HG03571 (cell line): Measurements from ENCODE around the gene ZNF691.

Experiments used
- ATAC-seq: cut with Tn5 transposase; IDR thresholded peaks from one replicate; pipeline ENCODE4 v1.9.1; 2021; ENCODE audit not compliant: unreplicated experiment

Gene ZNF691

GRCh38 chr1:42832641-42833240, 13.7 kb upstream of the ZNF691 start:
- ATAC-seq = no peak

DNA sequence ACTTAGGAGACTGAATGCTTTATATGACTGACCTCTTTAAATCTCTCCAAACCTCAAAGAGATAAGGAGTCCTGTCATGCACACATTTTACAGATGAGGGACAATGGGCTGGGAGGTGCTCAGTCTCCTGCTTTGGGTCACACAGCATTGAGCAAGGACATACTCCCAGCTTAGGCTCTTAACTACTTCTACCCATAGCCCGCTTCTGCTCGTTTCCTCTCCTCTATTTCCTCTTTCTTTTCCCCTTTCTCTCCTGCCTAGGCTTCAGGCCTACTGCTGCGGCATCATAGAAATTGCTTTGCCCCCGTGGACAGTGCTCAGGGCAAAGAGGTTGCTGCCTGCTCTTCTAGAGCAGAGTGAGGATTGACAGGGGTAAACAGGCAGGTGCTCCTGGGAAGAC, 12.4 kb upstream of the ZNF691 start:
- no peak for ATAC-seq

DNA sequence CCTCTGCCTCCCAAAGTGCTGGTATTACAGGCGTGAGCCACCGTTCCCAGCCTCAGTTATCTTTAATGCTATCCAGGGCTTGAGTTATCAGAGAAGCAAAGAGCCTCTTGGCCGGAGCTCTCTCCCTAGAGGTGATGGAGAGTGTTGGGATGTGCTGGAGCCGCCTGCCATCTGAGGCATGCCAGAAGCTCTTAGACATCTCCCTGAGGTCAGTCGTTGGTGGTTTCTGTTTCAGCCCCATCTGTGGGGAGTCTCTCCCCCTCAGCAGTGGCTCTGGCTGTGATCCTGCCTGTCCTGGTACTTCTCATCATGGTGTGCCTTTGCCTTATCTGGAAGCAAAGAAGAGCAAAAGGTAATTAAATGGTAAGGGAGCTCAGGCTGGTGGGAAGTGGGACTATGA, 11.6 kb upstream of the ZNF691 start:
- no peak for ATAC-seq

- ATAC-seq = no peak
These were observed 11.0 kb upstream of the ZNF691 start for GRCh38 chr1:42835422-42835821.

- no peak for ATAC-seq
These were observed 8.7 kb upstream of the ZNF691 start for GRCh38 chr1:42837709-42838108.

DNA sequence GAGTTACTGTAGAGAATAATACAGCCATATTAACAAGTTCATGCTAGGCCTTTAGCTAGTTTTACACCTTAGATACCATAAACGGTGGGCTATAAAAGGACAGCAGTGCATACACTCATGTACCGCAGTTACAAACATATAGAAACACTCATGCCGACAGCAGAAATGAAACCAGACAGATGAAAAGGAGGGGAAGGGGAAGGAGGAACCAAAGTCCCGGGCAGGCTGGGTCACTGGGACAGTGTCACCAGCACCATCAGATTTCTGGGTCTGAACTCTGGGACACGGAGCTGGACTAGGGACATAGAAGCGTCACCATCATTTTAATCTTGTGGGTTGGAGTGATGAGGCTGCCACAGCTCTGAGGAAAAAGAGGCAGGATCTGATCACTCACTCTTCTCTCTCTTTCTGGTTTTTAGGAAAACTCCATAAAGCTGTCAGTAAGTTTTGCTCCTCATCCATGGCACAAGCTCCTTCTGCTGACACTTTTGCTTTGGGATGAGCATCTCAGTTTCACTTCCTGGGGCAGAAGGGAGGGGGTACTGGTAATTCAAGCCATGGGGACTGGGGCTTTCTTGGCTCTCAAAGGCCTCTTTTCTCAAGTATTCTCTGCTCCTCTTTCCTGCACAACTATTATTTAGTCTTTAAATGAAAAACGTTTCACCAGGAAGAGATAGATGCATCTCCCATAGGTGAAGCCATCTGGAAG, 7.8 kb upstream of the ZNF691 start:
- no peak for ATAC-seq

DNA sequence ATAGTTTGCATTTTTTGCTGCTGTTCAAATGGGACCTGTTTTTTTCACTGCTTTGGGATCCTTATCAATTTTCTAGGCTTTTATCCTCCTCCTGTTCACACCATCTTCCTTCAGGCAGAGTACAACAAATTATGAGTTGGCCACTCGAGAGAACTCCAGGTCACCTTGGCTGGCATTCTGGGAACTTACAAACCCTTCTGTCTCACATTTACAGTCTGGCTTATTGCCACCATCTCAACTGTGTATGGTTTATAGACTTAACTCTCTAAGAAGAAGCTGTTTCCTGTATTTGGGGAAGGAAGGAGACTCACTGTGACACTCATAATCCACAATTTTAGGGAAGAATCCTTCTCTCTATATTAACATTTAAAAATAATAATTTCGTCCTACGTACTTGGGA, 5.4 kb upstream of the ZNF691 start:
- no peak for ATAC-seq

- no peak for ATAC-seq
These were observed 4.8 kb upstream of the ZNF691 start for GRCh38 chr1:42841440-42842147.

- ATAC-seq = no peak
These were observed 1.7 kb upstream of the ZNF691 start for GRCh38 chr1:42844592-42845140.

DNA sequence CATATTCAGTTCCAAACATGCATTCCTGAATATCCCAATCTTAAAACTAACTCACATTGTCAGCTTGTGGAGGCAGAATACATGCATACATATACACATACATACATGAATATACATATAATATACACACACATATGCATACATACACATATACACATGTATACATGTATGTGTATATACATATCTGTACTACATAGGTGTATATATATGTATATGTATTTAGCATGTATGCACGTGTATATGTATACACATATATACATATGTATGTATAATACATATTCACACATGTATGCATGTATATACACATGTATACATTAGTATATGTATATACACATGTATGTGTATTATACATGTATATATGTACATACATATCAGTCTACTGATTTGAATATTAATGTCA, 1.2 kb upstream of the ZNF691 start:
- ATAC-seq = no peak

- no peak for ATAC-seq
These were observed 552 bp upstream of the ZNF691 start for GRCh38 chr1:42845866-42846256.

DNA sequence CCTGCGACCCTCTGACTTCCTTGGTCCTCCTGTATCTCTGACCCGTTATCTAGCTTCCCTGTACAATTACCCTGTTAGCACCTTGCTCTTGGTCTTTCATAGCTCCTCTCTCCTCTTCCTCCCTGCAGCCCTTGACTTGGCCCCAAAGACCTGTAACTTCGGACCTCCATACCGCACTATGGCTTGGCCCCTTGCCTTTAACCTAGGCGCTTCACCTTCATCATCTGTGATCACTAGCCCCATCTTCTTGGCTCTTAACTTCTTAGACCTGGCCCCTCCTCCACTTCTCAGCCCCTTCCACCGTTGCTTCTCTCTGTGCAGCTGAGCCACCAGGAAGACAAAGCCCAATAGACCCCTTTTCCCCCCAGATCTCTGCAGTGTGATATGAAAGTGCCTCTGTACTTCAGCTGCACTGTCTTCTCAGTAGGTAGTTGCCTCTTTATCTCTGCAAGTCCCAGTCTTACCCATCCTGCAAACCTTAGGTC, 740 bp downstream of the ZNF691 start:
- ATAC-seq = no peak

DNA sequence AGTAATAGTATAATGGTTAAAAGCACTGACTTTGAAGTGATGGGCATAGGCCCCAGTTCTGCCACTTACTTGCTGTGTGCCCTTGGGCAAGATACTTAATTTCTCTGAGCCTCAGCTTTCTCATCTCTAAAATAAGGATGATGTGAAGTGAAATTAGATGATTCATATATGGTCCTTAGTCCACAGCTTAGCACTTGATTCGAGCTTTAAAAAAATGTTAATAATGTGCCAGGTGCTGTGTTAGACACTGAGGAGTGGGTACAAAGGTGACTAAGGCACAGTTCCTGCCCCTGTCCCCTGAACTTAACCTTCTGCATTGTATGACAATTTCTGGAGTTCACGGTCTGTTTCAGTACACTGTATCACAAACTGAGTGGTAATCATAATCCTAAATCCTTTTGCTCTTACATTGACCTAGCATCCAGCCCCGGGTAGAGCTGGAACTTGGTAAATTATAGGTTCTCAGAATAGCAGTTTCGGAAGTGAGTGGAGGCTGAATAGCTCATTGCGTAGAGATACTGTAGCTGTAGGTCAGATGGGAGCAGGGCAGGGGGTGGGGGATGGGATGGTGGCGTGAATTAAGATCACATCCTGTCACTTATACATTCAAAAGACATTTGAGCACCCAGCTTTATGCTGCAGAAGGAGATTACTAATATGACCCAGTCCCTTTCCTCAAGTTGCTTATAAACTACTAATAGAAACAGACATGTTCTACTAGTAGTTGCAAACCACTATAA, 1.5 kb downstream of the ZNF691 start:
- no peak for ATAC-seq

DNA sequence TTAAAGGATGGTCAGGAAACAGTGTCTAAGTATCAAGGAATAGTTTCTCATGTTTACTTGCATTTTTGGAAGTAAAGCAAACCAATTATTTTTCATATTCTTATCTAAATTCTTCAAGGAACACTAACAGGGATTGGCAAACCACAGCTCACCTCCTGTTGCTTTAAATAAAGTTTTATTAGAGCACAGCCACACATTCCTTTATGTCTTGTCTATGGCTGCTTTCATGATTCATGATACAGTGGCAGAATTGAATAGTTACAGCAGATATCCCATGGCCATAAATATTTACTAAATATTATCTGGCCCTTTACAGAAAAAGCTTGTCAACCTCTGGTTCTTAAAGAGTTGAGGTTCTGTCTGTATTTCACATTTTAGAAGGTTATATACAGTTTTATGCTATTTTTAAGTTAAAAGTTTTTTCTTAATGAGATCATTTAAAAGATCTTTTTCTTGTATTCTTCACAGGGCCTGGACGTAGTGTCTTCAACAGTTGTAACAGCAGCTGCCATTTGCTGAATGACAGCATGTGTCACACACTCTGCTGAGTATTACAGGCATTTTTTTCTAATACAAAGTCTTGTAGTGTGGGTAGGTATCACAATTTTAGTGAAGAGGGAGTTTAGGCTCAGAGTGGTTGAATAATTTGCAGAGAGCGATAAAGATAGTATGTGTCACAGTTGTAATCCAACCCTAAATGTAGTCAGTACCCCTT, 2.6 kb downstream of the ZNF691 start:
- ATAC-seq = no peak

DNA sequence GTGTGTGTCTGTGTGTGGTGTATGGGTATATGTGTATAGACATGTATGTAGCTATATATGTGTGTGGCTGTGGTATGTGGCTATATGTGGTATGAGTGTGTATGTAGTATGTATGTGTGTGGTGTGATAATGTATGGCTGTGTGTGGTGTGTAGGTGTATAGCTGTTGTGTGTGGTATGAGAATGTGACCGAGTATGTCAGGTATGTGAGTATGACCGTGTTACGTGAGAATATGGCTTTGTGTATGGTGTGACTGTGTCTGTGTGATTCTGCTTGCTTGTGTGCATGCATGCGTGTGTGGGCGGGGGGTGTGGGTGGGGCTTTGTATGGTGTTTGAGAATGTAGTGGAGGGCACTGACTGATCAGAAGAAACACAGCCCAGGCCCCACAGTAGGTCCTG, 3.5 kb downstream of the ZNF691 start:
- ATAC-seq = no peak

- ATAC-seq = no peak
These were observed 5.0 kb downstream of the ZNF691 start for GRCh38 chr1:42851420-42851819.

GRCh38 chr1:42851960-42852607, 5.7 kb downstream of the ZNF691 start:
- ATAC-seq = no peak

DNA sequence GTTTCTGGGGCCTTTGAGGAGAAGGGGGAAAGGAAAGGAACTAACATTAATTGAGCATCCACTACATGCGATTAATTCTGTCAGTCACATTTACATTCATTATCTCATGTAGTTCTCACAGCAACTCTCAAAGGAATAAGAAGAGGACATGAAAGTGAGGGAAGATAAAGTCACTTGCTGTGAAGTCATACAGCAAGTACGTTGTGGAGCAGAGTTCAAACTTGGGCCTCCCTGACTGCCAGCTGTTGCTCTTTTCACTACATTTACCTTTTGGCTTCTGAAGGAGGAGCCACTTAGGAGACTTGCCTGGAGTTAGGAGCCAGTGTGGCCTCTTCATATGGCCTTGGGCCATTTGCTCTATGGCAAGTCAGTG, 6.2 kb downstream of the ZNF691 start:
- ATAC-seq = no peak

DNA sequence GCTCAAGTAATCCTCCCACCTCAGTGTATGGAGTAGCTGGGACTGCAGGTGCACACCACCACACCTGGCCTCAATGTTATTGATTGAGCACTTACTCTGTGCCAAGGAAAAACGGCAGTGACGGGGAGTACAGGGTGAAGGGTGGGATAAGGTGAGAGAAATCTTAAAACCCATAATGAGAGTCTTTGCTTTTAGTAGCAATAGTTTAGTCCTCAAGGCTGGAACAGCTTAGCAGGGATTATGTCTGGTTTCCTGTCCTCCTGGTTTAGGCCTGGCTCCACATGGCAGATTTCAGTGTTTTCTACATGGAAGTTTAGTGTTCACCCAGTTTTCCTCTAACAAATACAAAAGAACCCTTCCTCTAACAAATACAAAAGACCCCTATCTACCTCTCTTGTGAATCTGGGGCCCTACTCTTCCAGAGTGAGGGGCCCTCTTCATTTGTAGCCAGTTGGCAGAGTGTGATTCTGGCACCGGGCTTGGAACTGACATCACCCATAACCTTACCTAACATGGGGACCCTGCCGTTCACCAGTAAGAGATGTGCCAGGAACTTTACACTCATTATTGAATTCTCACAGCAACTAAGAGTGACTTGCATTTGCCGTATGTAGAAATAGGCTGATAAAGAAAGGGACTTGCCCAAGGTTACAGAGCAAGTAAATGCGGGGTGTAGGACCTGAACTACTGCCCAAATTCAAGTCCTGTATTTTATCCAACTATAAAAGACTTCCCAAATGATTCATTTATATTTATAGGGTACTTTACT, 6.9 kb downstream of the ZNF691 start:
- ATAC-seq = no peak
